ENCODE measurements around the gene DHCR24. TPM values are rescaled to one million over a fixed set of nuclear protein-coding genes. Genes with fewer than 3 reads are reported as not detected.

Gene DHCR24
- total RNA-seq, 1 donor from 2014 or later: 96.4 TPM

GRCh38 chr1:54853096-54853792, 33.8 kb downstream of the DHCR24 start:
- no peak overlapping the region for H3K27ac Mint-ChIP-seq
- H3K27me3 Mint-ChIP-seq (ENCODE audit: low read depth): no peaks in the 10 kb centered on the region
- H3K4me1 Mint-ChIP-seq: no peaks in the 10 kb centered on the region
- H3K4me3 Mint-ChIP-seq: no peak overlapping the region
- H3K36me3 Mint-ChIP-seq: peaks cover 46% of the 10 kb centered on the region
- H3K9me3 Mint-ChIP-seq: no peaks in the 10 kb centered on the region
- no peak for TF ChIP-seq CTCF (IDR thresholded peaks at IDR 0.05; ENCODE audit: unreplicated experiment)
- DNase-seq (ENCODE audit: low spot score in 2 of 2, unreplicated experiment in 2 of 2): no peak

- no peak for DNase-seq (ENCODE audit: low spot score in 2 of 2, unreplicated experiment in 2 of 2)
- Mint-ChIP-seq H3K36me3 (peaks cover 52% of the 10 kb centered on the region), H3K4me3 (no peak overlapping the region), H3K4me1 (no peaks in the 10 kb centered on the region), H3K27me3 (ENCODE audit: low read depth) (no peaks in the 10 kb centered on the region), H3K9me3 (no peaks in the 10 kb centered on the region), H3K27ac (no peak overlapping the region)
- TF ChIP-seq CTCF (IDR thresholded peaks at IDR 0.05; ENCODE audit: unreplicated experiment): no peak
These were observed 35.0 kb downstream of the DHCR24 start for GRCh38 chr1:54851936-54852524.

- no peak for TF ChIP-seq CTCF (IDR thresholded peaks at IDR 0.05; ENCODE audit: unreplicated experiment)
- Mint-ChIP-seq H3K27ac (no peak overlapping the region), H3K9me3 (no peaks in the 10 kb centered on the region), H3K36me3 (peaks cover 47% of the 10 kb centered on the region), H3K4me3 (no peak overlapping the region), H3K27me3 (ENCODE audit: low read depth) (no peaks in the 10 kb centered on the region), H3K4me1 (no peaks in the 10 kb centered on the region)
- DNase-seq (ENCODE audit: low spot score in 2 of 2, unreplicated experiment in 2 of 2): no peak
These were observed 35.6 kb downstream of the DHCR24 start for GRCh38 chr1:54851406-54851805.

GRCh38 chr1:54850737-54851136, 36.3 kb downstream of the DHCR24 start:
- Mint-ChIP-seq H3K4me3 (no peak overlapping the region), H3K27me3 (ENCODE audit: low read depth) (no peaks in the 10 kb centered on the region), H3K9me3 (no peaks in the 10 kb centered on the region), H3K4me1 (no peaks in the 10 kb centered on the region), H3K27ac (no peak overlapping the region), H3K36me3 (peaks cover 47% of the 10 kb centered on the region)
- TF ChIP-seq CTCF (IDR thresholded peaks at IDR 0.05; ENCODE audit: unreplicated experiment): no peak
- no peak for DNase-seq (ENCODE audit: low spot score in 2 of 2, unreplicated experiment in 2 of 2)

GRCh38 chr1:54850069-54850730, 36.8 kb downstream of the DHCR24 start:
- H3K27me3 Mint-ChIP-seq (ENCODE audit: low read depth): no peaks in the 10 kb centered on the region
- no peaks in the 10 kb centered on the region for H3K9me3 Mint-ChIP-seq
- no peak overlapping the region for H3K27ac Mint-ChIP-seq
- no peaks in the 10 kb centered on the region for H3K4me1 Mint-ChIP-seq
- no peak overlapping the region for H3K4me3 Mint-ChIP-seq
- no peak for DNase-seq (ENCODE audit: low spot score in 2 of 2, unreplicated experiment in 2 of 2)
- TF ChIP-seq CTCF (IDR thresholded peaks at IDR 0.05; ENCODE audit: unreplicated experiment): no peak
- peaks cover 47% of the 10 kb centered on the region for H3K36me3 Mint-ChIP-seq
